Mesenchymal stem cell (in vitro differentiated cells and primary cell): Measurements from ENCODE around the gene PAX6.

ENCODE experiments used
- DNase-seq: peaks from one replicate; pipeline ENCODE4 v3.0.0-alpha.2; 2013
- H2AFZ ChIP-seq: one replicate; pipeline ENCODE4 v1.6.1; 2013; ENCODE audit warnings: low read depth, mild to moderate bottlenecking, control low read depth, inconsistent platforms, low read length, moderate library complexity
- H2AK5ac ChIP-seq: 2 replicates; pipeline ENCODE4 v1.6.1; 2013; ENCODE audit warnings: low read length, moderate library complexity, mild to moderate bottlenecking, inconsistent platforms; ENCODE audit not compliant: severe bottlenecking
- H2BK120ac ChIP-seq: one replicate; pipeline ENCODE4 v1.6.1; 2013; ENCODE audit warnings: low read depth, mild to moderate bottlenecking, inconsistent platforms, low read length, moderate library complexity
- H2BK12ac ChIP-seq, 2 experiments: one replicate each; pipeline ENCODE4 v1.6.1; 2013; ENCODE audit warnings: inconsistent platforms in 2 of 2, low read length in 2 of 2, mild to moderate bottlenecking in 2 of 2, moderate library complexity in 2 of 2, control low read depth in 1 of 2
- H2BK15ac ChIP-seq: one replicate; pipeline ENCODE4 v1.6.1; 2013; ENCODE audit warnings: mild to moderate bottlenecking, low read depth, inconsistent platforms; ENCODE audit not compliant: poor library complexity, severe bottlenecking
- H2BK5ac ChIP-seq: 2 replicates; pipeline ENCODE4 v1.6.1; 2013; ENCODE audit warnings: low read depth, mild to moderate bottlenecking, low read length, control low read depth, inconsistent platforms; ENCODE audit not compliant: poor library complexity, severe bottlenecking
- H3K14ac ChIP-seq, 2 experiments: one replicate each; pipeline ENCODE4 v1.6.1; 2013; ENCODE audit warnings: inconsistent platforms in 2 of 2, low read length in 2 of 2, control low read depth in 1 of 2, mild to moderate bottlenecking in 1 of 2, moderate library complexity in 1 of 2
- H3K18ac ChIP-seq, 2 experiments: one replicate each; pipeline ENCODE4 v1.6.1; 2013; ENCODE audit warnings: inconsistent platforms in 2 of 2, low read length in 2 of 2, control low read depth in 1 of 2, low read depth in 1 of 2, mild to moderate bottlenecking in 1 of 2
- H3K23ac ChIP-seq, 2 experiments: one replicate each; pipeline ENCODE4 v1.6.1; 2013; ENCODE audit warnings: inconsistent platforms in 2 of 2, low read length in 2 of 2, mild to moderate bottlenecking in 2 of 2, moderate library complexity in 2 of 2, control low read depth in 1 of 2
- H3K27ac ChIP-seq: 2 replicates; pipeline ENCODE4 v1.5.1; 2013; ENCODE audit warnings: mild to moderate bottlenecking, moderate library complexity, low read length, control low read depth, inconsistent platforms; ENCODE audit not compliant: poor library complexity, severe bottlenecking
- H3K27me3 ChIP-seq, 2 experiments: 2 replicates each; pipeline versions ENCODE4 v1.6.1 to v1.7.0; 2013; ENCODE audit warnings: low read length in 2 of 2, mild to moderate bottlenecking in 2 of 2, moderate library complexity in 2 of 2, control low read depth in 1 of 2, inconsistent platforms in 1 of 2; ENCODE audit not compliant: control insufficient read depth in 1 of 2, insufficient read depth in 1 of 2
- H3K36me3 ChIP-seq, 2 experiments: 2 replicates each; pipeline versions ENCODE4 v1.6.1 to v1.7.0; 2013; ENCODE audit warnings: low read length in 2 of 2, control low read depth in 1 of 2, inconsistent platforms in 1 of 2, low read depth in 1 of 2, mild to moderate bottlenecking in 1 of 2; ENCODE audit not compliant: insufficient read depth in 2 of 2, control insufficient read depth in 1 of 2
- H3K4ac ChIP-seq, 2 experiments: one replicate each; pipeline ENCODE4 v1.6.1; 2013; ENCODE audit warnings: inconsistent platforms in 2 of 2, low read length in 2 of 2, mild to moderate bottlenecking in 2 of 2, moderate library complexity in 2 of 2, control low read depth in 1 of 2, low read depth in 1 of 2
- H3K4me1 ChIP-seq: 2 replicates; pipeline ENCODE4 v1.6.1; 2013; ENCODE audit warnings: low read depth, low read length, control low read depth; ENCODE audit not compliant: control insufficient read depth, insufficient read depth
- H3K4me2 ChIP-seq: 2 replicates; pipeline ENCODE4 v1.6.1; 2013; ENCODE audit warnings: low read length, mild to moderate bottlenecking, inconsistent platforms; ENCODE audit not compliant: poor library complexity, severe bottlenecking
- H3K4me3 ChIP-seq, 2 experiments: 2 replicates each; pipeline versions ENCODE4 v1.5.1 to v1.7.0; 2013; ENCODE audit warnings: low read length in 2 of 2, mild to moderate bottlenecking in 2 of 2, control low read depth in 1 of 2, low read depth in 1 of 2; ENCODE audit not compliant: insufficient read depth in 1 of 2
- H3K79me1 ChIP-seq: replicated peaks from 2 replicates; pipeline ENCODE4 v1.6.1; 2013; ENCODE audit warnings: mild to moderate bottlenecking, control low read depth, low read length, inconsistent platforms; ENCODE audit not compliant: poor library complexity, severe bottlenecking
- H3K9ac ChIP-seq: 2 replicates; pipeline ENCODE4 v1.7.0; 2013; ENCODE audit warnings: mild to moderate bottlenecking, low read length, moderate library complexity
- H3K9me3 ChIP-seq: 2 replicates; pipeline ENCODE4 v1.7.0; 2013; ENCODE audit warnings: mild to moderate bottlenecking, low read length; ENCODE audit not compliant: control insufficient read depth
- H4K8ac ChIP-seq: one replicate; pipeline ENCODE4 v1.6.1; 2013; ENCODE audit warnings: inconsistent platforms, mild to moderate bottlenecking, low read length, moderate library complexity
- H4K91ac ChIP-seq: one replicate; pipeline ENCODE4 v1.6.1; 2013; ENCODE audit warnings: mild to moderate bottlenecking, low read length, inconsistent platforms
- WGBS: methylation state at CpG from one replicate; pipeline ENCODE4 v1.1.7; 2013; ENCODE audit warnings: mixed read lengths; 5-methylcytosine and 5-hydroxymethylcytosine counted together

PAX6 gene

GRCh38 chr11:31841435-31841834, 30.3 kb upstream of the PAX6 start:
- Histone ChIP-seq H4K8ac (no peak overlapping the region), H2BK15ac (no peak overlapping the region), H3K4me3 (no peak overlapping the region), H2BK12ac (no peak overlapping the region), H3K27ac (no peak overlapping the region), H3K36me3 (no peaks in the 10 kb centered on the region), H3K4me2 (no peak overlapping the region), H3K14ac (no peak overlapping the region), H3K23ac (no peak overlapping the region), H3K9ac (no peak overlapping the region), H2BK5ac (no peak overlapping the region), H3K79me1 (no peaks in the 10 kb centered on the region), H2BK120ac (no peak overlapping the region), H3K18ac (no peak overlapping the region), H4K91ac (no peak overlapping the region), H2AK5ac (no peak overlapping the region), H3K27me3 (peaks cover 26 to 59% of the 10 kb centered on the region in 2 experiments), H2AFZ (no peak overlapping the region), H3K4me1 (no peaks in the 10 kb centered on the region), H3K4ac (no peak overlapping the region), H3K9me3 (no peaks in the 10 kb centered on the region)
- DNase-seq: no peak
- 81% methylated on average over 3 of the region's 3 CpGs for WGBS

- Histone ChIP-seq H3K4me2 (no peak overlapping the region), H2BK15ac (no peak overlapping the region), H3K27ac (no peak overlapping the region), H2AK5ac (no peak overlapping the region), H3K23ac (no peak overlapping the region), H2BK12ac (no peak overlapping the region), H3K79me1 (no peaks in the 10 kb centered on the region), H3K9ac (no peak overlapping the region), H2AFZ (no peak overlapping the region), H4K8ac (no peak overlapping the region), H3K36me3 (no peaks in the 10 kb centered on the region), H3K18ac (no peak overlapping the region), H2BK5ac (no peak overlapping the region), H3K4ac (no peak overlapping the region), H3K9me3 (peaks cover 9% of the 10 kb centered on the region), H4K91ac (peak overlapping the region; percentile 39), H3K14ac (no peak overlapping the region), H2BK120ac (no peak overlapping the region), H3K4me3 (no peak overlapping the region), H3K27me3 (peaks cover 55 to 85% of the 10 kb centered on the region in 2 experiments), H3K4me1 (no peaks in the 10 kb centered on the region)
- WGBS: no CpG with 5 or more reads among the region's 1 CpG
- DNase-seq: no peak
Measured at GRCh38 chr11:31834237-31834636, 23.1 kb upstream of the PAX6 start.

GRCh38 chr11:31830406-31830805, 19.3 kb upstream of the PAX6 start:
- H2AFZ ChIP-seq: no peak overlapping the region
- WGBS: 78% methylated on average over 3 of the region's 4 CpGs

GRCh38 chr11:31828217-31828616, 17.1 kb upstream of the PAX6 start:
- Histone ChIP-seq H3K4ac (no peak overlapping the region), H2BK15ac (no peak overlapping the region), H3K36me3 (no peaks in the 10 kb centered on the region), H3K4me3 (no peak overlapping the region), H3K27ac (no peak overlapping the region), H3K4me1 (peaks cover 8% of the 10 kb centered on the region), H2AFZ (no peak overlapping the region), H2AK5ac (no peak overlapping the region), H3K23ac (no peak overlapping the region), H3K18ac (no peak overlapping the region), H3K4me2 (no peak overlapping the region), H3K9me3 (peaks cover 5% of the 10 kb centered on the region), H2BK12ac (no peak overlapping the region), H4K8ac (no peak overlapping the region), H4K91ac (no peak overlapping the region), H3K14ac (no peak overlapping the region), H3K9ac (no peak overlapping the region), H3K79me1 (no peaks in the 10 kb centered on the region), H2BK120ac (no peak overlapping the region), H2BK5ac (no peak overlapping the region), H3K27me3 (peaks cover 73 to 96% of the 10 kb centered on the region in 2 experiments)
- DNase-seq: no peak
- no CpG with 5 or more reads among the region's 7 CpGs for WGBS

More at GRCh38 chr11:31830406-31830805, 19.3 kb upstream of the PAX6 start:
- H3K79me1 ChIP-seq: no peaks in the 10 kb centered on the region
- no peak overlapping the region for H3K4me3 ChIP-seq
- H3K27ac ChIP-seq: no peak overlapping the region
- H2BK120ac ChIP-seq: no peak overlapping the region
- no peak overlapping the region for H4K91ac ChIP-seq
- H3K9me3 ChIP-seq: peaks cover 9% of the 10 kb centered on the region
- H2BK12ac ChIP-seq: no peak overlapping the region
- no peak for DNase-seq
- H2AK5ac ChIP-seq: no peak overlapping the region
- peaks cover 69 to 92% of the 10 kb centered on the region in 2 experiments for H3K27me3 ChIP-seq
- no peak overlapping the region for H2BK15ac ChIP-seq
- H2BK5ac ChIP-seq: no peak overlapping the region
- H3K4me1 ChIP-seq: peaks cover 8% of the 10 kb centered on the region
- H3K4ac ChIP-seq: no peak overlapping the region
- no peak overlapping the region for H3K14ac ChIP-seq
- no peak overlapping the region for H3K9ac ChIP-seq
- H3K36me3 ChIP-seq: no peaks in the 10 kb centered on the region
- no peak overlapping the region for H3K23ac ChIP-seq
- H3K18ac ChIP-seq: no peak overlapping the region
- H4K8ac ChIP-seq: no peak overlapping the region
- no peak overlapping the region for H3K4me2 ChIP-seq
